ENCODE measurements around the gene MYO6.
A peak's percentile ranks its signal among the peaks of the same experiment; 100 is the strongest.
"Not testable (repeated sequence)": the region's sequence is repeated elsewhere in the genome, so short reads cannot be mapped to it uniquely, and the experiment has no call there.

The MYO6 gene

DNA sequence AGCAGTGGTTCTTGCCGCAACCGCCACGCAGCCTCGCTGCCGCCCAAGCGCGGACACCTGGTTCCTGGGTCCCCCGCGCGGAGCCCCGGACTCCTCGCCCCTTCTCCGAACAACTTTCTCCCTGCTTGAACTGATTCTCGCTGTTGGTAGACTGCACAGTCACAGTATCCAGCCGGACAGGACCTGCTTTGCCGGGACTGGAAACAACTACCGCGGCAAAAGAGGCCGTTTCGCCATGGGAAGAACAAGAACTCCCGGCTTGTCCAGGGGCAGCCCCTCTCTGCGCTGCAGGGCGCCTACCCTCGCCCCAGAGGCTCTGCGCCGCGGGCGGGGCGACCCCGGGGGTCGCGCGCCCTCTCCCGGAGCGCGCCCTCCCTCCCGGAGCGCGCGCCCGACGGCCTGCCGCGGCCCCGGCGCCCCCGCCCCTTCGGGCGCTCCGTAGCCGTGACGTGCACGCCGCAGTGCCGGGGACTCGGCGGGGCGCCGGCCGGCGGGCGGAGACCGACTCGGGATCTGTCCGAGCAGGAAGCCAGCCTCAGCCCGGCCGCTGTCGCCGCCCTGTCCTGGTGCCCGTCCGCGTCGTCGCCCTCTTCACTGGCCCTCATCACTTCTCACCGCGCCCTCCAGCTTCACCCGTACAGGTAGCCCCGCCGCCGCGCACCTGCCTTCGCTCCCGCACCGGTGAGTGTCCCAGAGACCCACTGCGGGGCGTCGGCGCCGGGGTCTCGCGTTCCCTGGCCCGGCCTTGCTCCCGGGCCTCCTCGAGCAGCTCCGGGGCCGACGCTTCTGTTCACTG, at the start of gene MYO6:
Gene MYO6 (plus strand): TSS at position 497 of the 796 bp plus-strand sequence. CDS start 68,309 bp downstream, outside the sequence.
- peak; percentile 4 for DNase-seq

- DNase-seq: not testable (repeated sequence)
Observed at GRCh38 chr6:75708334-75708733, 40.7 kb upstream of the MYO6 start.

DNA sequence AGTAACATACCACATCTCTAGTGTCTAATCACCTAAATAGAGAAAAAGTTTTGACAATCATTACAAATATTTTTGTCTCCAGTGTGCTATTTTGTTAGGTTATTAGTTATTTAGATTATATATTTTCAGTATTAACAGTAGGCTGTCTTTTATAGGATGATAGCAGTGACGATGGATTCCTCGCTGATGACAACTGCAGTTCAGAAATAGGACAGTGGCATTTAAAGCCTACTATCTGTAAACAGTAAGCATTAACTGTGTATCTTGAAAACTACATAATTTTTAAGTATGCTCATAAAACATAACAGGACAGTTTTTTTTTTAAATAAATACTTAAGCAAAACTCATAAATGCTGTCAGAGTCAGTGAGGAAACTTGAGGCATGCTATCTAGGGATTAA, 37.9 kb upstream of the MYO6 start:
- no peak for DNase-seq

DNA sequence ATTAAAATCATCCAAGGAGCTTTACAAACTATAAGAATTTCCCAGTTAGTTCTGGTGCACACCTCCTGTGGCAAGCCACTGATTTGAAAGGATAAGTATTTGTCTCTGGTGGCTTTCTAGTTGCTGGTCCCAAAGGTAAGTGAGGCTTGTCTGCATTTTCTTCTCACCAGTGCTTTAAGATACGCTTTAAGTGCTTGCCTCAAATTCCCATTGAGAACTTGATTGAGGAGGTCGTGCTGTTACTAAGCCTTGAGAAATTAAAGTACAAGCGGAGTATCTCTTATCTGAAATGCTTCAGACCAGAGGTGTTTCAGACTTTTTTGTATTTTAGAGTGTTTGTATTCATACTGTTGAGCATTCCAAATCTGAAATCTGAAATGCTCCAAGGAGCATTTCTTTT, 29.9 kb upstream of the MYO6 start:
- DNase-seq: no peak

DNA sequence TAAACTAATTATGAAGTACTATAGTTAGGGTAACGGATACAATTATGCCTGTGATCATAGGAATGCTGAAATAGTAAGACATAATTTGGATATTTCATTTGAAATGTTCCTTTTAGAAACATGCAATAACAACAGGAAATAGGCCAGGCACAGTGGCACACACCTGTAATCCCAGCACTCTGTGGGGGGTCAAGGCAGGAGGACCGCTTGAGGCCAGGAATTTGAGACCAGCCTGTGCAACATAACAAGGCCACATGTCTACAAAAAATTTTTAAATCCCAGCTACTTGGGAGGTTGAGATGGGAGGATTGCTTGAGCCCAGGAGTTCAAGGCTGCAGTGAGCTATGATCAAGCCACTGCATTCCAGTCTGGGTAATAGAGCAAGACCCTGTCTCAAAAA, 25.7 kb upstream of the MYO6 start:
- DNase-seq: no peak

GRCh38 chr6:75727206-75727605, 21.8 kb upstream of the MYO6 start:
- no peak for DNase-seq

DNA sequence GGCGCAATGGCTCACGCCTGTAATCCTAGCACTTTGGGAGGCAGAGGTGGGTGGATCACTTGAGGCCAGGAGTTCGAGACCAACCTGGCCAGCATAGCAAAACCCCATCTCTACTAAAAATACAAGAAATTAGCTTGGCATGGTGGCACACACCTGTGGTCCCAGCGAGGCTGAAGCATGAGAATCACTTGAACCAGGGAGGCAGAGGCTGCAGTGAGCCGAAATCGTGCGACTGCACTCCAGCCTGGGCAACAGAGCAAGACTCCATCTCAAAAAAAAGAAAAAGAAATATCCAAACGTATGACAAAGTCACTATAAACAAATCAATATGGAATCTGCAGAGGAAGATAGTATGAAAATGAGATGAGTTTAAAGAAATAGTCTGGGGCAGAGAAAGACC, 18.0 kb upstream of the MYO6 start:
- DNase-seq: not testable (repeated sequence)

DNA sequence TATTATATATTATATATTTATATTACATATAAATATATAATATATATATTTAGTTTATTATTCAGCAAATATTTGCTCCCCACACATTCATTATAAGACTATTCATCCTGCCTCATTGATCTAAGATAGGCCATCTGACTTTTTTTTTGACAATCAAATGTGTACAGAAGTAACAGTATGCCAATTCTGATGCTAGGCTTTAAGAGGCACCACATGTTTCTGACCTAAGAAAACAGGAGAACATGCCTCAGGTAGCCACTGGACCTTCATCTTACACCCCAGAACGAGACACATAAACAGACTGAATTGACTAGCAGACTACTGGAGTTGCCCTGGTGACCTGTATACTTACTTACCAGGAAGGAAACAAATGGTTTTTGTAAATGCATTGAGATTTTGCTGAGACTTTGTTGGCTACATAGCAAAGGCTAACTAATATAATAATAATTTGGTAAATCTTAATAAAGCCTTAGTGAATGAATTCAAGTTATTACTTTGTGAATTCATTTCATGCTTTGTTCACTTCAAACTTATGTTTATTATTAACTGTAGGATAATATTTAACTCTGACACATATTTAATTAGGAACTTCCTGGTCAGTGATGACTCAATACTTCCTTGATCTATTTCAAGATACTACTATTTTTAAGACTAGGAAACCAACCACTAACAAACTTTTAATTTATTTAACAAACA, 13.4 kb upstream of the MYO6 start:
- DNase-seq: no peak

GRCh38 chr6:75743971-75744370, 5.1 kb upstream of the MYO6 start:
- DNase-seq: no peak

DNA sequence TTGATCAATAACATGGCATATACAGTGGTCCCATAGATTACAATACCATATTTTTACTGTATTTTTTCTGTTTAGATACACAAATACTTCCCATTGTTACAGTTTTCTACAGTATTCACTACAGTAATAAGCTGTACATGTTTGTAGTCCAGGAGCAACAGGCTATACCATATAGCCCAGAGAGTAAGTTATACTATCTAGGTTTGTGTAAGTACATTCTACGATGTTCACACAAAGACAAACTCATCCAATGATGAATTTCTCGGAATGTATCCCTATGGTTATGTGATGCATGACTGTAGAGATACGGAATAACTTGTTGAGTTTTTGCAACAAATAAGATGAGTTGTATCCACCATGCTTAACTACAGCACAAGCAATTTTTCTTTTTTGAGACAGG, 3.6 kb upstream of the MYO6 start:
- no peak for DNase-seq

- DNase-seq: no peak
Observed at GRCh38 chr6:75746221-75746620, 2.8 kb upstream of the MYO6 start.

GRCh38 chr6:75747152-75747992, 1.7 kb upstream of the MYO6 start:
- DNase-seq: no peak

DNA sequence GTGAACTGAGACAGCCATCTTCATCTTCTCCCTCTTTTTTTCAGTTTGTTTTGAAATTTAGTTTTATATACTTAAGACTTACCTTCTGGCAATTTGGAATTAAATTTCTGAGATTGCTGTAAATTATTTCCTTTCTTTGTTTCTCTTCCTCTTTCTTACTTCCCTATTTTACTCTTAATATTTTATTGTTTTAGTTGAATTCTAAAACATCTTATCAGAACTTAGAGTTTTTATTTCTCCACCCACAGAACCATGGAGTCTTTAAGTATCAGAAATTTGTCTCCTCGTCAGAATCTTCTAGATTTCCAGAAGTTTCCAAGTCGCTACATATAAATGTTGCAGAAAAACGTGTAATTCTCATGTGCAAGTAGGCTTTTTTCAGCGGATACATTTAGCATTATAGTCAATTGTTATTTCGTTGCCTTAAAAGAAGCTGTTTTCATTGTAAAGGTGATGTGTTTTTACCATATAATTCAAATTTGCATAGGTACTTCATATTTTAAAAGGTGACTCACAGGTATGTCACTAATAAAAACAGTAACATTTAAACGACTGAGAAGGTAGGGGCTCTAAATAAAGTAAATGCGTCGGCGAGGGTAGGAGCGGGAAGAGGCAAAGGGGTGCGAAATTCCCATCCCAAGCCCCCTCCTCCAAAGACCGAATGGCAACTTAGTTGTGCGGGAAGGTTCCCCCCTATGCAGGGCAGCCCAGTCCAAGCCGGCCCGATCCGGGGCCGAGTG, 866 bp upstream of the MYO6 start:
- no peak for DNase-seq

DNA sequence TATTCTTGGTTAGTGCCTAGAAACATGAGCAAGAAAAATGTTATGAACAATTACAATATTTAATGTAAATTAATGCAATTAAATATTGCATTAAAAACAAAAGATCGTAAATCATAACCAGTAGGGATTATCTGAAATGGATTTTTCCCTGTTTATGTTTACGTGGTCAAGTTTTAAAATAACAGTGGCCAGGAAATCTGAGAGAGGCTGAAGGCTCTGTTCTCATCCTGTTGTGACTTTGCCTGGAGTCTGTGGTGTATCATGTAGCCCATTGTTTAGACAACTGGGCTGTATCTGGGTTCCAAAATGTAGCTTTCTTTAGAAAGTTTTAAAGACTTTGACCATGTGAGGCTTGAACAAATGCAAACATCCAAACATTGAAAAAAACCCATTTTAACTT, 2.4 kb downstream of the MYO6 start:
- no peak for DNase-seq

DNA sequence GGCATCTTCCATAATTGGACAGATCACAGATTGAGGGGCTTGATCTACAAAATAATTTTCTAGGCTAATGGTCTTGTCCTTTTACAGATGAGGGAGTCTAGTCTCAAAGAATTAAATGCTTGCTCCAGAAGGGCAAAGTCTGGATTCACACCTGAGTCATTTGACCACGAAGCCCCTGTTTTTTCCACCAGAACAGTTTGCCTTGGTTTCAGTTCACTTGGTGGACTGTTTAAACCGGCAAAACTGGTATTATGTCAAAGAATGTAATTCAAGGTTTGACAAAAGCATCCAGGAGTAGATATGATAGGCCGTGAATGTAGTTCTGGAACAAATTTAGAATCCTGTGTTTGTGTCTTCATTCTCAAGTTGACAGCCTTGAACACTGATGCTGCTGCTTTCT, 3.3 kb downstream of the MYO6 start:
- no peak for DNase-seq

DNA sequence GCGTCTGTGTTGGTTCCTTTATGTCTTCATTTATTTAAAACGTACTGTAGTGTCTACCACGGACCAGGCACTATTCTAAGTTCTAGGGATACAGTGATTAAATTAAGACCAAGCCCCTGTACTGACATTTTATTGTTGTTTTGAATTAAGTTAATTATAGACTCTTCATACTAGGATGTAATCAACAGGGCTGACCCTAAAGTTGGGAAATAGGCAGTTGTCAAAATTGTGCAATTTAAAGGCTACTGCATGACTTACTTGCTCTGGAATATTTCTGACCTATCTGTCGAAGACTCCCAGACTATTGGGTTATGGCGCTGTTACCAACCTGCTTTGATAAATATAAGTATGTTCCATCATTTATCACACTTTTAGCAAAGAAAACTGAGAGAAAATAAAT, 6.7 kb downstream of the MYO6 start:
- DNase-seq: no peak

DNA sequence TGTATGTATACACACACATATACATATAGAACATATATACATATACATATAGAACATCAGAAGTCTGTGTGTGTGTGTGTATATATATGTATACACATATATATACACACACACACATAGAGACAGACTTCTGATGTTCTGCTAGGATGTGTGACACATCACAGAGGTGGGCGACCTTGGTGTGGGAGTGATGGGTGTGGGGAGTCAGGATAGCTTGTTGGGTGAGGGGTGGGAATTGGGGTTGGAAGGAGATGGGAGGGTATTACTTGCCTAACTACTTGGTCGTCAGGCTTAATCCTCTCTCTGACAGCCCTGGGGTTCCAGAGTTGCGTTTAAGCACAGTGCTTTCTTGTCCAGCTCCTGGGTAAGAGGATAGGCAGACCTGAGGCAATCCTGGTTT, 8.3 kb downstream of the MYO6 start:
- DNase-seq: no peak

DNA sequence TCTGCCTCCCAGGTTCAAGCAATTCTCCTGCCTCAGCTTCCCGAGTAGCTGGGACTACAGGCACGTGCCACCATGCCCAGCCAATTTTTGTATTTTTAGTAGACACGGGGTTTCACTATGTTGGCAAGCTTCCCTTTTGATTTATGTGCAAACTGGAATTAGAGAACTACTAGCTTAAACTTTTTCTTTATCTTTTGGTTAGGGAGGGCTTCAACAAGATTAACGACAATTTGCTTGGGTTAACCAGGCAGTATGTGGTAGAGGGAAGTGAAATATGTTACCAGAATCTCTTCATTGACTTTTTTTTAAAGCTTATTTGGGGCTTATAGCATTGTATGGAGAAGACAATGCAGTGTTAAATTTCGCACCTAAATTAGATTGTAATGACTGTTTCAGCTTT, 9.0 kb downstream of the MYO6 start:
- no peak for DNase-seq

GRCh38 chr6:75759207-75759606, 10.2 kb downstream of the MYO6 start:
- DNase-seq: no peak

- no peak for DNase-seq
Observed at GRCh38 chr6:75760320-75760719, 11.3 kb downstream of the MYO6 start.

DNA sequence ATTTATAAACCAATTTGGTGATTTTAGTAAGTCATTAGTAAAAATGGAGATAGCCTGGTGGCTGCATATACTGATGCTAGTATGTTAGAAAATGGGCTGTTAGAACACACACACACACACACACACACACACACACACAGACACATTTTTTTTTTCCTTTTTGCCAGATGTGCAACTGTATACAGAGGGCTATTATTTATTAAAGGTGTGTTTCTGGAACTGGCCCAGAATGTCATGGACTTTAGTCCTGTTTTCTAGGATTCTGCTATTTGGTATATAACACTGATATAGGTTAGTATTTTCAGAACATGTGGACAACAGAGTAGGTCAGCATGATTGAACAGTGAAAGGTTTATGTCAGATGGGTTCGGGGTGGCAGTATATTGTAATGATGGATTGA, 12.4 kb downstream of the MYO6 start:
- DNase-seq: no peak

- DNase-seq: no peak
Observed at GRCh38 chr6:75762063-75762462, 13.0 kb downstream of the MYO6 start.

DNA sequence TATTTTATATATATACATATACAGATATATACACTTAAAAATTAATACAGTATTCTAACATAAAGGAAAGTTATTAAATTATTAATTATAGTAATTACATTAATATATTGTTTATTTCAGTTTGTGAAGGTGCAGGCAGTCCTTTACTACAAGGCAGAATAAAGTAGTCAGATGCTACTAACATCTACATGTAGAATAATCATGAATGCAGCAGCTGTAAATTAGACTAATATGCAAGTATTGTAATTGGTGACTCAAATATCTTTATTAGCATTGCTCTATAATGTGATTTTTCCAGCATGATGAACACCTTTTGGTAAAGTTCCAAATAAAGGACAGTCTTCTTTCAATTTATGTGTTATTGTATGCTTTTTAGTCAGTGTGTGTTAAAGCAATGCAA, 17.3 kb downstream of the MYO6 start:
- no peak for DNase-seq

Data from NCI-H2081 treated with DMSO at 0.1 percent for 48 hours (cell line).